T-helper 9 cell (primary cell): ENCODE data around the gene MED17.

Experiments used
- DNase-seq: peaks from one replicate; pipeline ENCODE4 v3.0.0-alpha.2; 2020

MED17 gene

DNA sequence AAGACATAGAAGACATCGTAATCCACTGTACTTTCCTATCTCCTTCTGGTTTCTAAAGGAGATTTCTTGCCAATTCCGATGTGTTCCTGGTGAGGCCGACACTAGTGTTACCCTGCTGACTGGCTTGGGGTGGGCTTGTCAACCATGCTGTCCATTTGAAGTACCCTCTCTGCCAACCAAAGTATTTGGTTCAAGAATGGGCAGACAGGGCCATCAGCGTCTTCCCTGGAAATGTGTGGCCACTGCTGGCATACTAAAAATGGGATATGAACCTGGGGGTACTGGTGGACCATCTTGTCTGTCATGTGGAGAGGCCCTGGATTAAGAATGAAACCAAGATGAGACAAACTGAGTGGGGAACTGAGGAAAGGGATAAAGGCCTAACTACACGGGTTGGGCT is 68.2 kb downstream of the MED17 start:
- no peak for DNase-seq

DNA sequence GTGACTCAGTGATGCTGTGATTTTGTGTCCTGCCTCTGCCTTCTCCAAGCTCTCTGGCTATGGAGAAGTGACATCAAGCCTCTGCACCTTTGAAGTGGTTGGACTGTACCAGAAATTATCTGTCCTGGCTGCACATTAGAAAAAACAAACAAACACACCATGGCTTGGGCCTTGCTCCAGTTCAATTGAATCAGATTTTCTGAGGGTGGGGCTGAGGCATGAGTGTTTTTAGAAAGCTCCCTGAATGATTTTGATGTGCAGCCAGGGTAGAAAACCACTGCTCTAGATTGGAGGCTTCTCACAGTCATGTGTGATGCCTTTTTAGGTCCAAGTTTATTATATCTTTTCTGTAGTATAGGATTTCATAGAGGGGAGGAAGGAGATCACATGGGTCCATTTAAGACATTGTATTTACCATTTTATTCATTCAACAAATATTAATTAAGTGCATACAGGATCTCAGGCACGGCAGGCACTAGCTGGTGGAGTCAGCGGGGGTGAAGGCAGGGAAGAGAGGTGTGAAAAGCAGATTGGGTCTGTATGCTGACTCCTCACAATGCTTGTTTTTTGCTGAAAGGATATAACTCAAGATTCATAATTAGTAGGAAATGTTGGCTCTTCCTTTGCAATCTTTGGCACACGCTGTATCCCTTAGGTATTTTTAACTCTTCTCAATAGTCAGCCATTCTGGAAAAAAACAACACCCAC is 73.5 kb downstream of the MED17 start:
- DNase-seq = no peak

DNA sequence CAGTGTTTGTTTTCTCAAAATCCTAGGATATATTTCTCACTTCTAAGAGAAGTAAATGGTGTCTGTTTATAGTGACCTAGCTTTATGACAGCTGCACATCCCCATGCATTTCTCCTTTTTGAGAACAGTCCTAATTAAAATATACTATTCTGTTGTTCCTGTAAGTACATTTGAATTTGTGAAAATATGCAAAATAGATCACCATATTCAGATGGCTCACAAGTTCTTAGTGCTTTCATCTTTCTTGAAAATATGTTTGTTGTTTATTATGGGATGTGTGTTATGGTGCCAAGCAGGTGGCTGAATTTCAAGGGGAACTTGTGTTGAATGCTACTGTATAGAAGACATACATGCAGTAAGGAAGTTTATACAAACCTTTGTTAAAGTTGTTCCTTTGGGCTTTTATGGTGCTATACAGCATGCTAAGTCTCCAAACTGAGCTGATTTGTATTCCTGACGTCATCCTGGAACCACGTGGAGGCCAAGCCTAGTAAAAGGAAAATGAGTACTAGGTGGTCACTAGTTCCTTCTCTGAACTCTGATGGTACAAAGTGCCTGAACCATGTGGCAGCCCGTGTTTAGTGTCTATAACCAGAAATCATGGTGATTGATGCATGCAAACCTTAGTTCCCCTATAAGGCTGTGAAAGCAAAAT is 74.2 kb downstream of the MED17 start:
- DNase-seq = no peak

DNA sequence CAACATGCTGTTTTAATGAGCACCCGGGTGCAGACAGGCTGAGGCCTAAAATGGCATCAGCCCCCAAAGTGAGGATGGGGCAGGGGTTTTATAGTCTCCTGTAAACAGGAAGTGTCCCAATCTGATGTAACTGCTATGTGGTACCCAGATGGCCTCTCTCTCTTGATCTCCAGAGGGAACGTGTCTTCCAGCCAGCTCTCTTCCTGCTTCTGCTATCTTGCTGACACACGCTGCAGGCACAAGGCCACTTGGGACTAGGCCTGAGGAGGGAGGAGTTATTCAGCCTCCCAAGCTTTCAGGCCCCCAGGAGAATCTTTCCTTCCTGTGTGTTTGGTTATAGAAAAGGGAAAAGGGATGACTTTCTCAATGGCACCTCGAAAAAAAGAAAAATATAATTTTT is 77.7 kb downstream of the MED17 start:
- no peak for DNase-seq
